GM10847 (cell line): ENCODE data around the gene CSH1.
A peak's percentile ranks its signal among the peaks of the same experiment; 100 is the strongest.
"Not testable (repeated sequence)": the region's sequence is repeated elsewhere in the genome, so short reads cannot be mapped to it uniquely, and the experiment has no call there.

ENCODE experiments used
- POLR2A ChIP-seq: IDR thresholded peaks from 2 replicates; pipeline ENCODE4 v1.6.1; 2011; ENCODE audit not compliant: insufficient read length; ENCODE audit errors: extremely low read depth

Gene CSH1

DNA sequence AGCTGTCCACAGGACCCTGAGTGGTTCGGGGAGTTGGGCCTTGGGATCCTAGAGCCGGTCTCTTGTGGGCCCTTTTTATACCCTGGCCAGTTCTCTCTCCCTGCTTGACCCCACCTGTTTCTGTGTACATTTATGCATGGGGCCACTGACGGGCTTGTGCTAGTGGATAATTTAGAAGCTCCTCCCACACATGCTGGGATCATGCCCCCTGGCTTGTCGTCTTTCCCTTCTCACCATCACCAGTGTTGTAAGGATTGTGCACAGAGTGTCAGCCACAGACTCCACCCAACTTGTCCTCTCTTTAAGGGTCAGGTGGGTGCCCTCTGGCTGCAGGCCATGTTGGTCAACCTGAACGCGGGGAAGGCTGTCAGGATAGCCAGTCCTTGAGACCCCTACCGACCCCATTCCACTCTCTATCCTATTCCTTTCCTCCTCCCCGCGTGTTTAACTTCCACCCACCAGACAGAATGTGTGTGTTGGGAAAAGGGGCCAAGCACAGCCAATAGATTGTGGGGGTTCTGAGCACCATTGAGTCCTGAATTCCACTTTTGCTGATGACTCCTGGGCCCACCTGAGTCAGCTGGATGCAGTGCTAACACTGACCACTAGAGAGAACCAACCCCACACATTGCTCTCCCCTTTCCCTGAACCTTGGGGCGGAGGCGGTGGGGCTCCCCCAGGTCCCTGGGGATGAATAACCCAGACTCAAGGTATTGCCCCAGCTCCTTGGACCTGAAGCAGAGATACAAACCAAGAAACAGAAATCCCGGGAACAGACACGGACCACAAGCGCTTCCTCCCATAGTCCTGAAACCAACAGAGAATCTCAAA lies at the start of gene CSH1:
TSS of gene CSH1 (minus strand) at position 51 of the 831 bp plus-strand sequence. CDS start 63 bp downstream, outside the sequence.
- TF ChIP-seq POLR2A: not testable (repeated sequence)

DNA sequence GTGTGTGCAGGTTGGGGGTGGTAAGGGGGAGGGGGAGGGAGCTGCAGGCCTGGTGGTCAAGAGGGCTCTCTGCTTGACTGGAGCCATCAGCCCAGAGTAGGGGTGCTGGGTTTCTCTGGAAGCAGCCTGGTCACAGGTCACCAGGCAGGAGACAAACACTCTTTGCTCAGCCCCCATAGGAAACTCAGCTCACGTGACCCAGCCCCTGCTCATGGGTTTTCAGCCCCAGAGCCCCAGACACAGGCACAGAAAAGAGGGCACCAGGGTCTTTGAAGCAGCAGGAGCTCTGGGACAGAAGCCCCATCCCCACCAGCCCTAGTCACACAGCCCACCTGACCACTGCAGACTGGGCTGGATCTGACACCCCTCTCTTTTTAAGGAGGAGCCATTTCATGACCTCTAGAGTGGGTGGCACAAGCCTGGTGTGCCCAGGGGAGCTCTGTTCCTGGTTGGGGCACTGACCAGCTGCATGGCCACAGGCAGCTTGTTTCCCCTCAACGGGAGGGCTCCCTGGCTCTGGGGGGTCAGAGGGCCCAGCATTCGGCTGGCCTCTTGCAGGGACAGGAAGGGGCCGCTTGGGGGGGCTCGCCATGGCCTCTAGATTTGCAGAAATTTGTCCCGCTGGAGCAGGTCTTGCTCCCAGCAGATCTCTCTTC lies 49.5 kb upstream of the CSH1 start:
- TF ChIP-seq POLR2A: peak; percentile 7

GRCh38 chr17:63944736-63945499 lies 48.5 kb upstream of the CSH1 start:
- no peak for TF ChIP-seq POLR2A

DNA sequence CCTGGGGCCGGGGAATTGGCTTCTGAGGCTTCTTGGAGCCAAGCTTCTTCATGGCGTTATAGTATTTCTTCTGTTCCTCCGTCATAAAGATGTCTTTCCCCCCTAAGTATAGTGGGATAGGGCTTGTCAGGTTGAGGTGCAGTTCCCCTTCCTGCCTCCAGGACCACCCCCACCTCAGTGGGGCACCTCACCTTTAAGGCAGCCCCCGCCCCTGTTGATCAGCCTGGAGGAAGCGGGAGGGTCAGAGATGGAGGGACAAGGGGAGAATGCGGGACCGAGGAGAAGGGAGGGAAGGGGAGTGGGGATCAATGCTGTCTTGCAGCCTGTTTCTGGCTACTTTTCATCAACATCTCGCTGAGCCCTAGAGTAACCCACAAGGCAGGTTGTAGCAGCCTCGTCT lies 47.4 kb upstream of the CSH1 start:
- no peak for TF ChIP-seq POLR2A

- TF ChIP-seq POLR2A: no peak
Observed at GRCh38 chr17:63942309-63942985, 46.1 kb upstream of the CSH1 start.

- TF ChIP-seq POLR2A: no peak
Observed at GRCh38 chr17:63941751-63942150, 45.4 kb upstream of the CSH1 start.

GRCh38 chr17:63941162-63941561 lies 44.8 kb upstream of the CSH1 start:
- no peak for TF ChIP-seq POLR2A

DNA sequence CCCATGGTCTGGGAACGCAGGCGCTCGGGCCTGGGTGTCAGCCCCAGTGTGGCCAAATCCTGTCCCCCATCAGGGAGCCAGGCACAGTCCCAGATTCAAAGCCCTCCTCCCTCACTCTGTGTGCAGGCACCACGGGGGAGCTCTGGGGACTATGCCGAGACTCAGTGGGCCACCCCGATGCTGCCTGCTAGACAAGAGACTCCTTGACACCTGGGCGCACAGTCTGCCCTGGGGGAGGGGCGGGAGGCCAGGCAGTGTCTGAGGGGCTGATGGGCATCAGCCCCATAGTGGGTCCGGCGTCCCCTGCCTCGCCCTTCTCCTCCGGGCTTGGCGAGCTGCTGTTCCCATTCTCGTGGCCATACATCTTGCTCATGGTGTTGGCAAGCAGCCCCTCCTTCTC lies 44.2 kb upstream of the CSH1 start:
- no peak for TF ChIP-seq POLR2A

GRCh38 chr17:63939884-63940283 lies 43.5 kb upstream of the CSH1 start:
- no peak for TF ChIP-seq POLR2A

GRCh38 chr17:63939401-63939800 lies 43.0 kb upstream of the CSH1 start:
- no peak for TF ChIP-seq POLR2A

DNA sequence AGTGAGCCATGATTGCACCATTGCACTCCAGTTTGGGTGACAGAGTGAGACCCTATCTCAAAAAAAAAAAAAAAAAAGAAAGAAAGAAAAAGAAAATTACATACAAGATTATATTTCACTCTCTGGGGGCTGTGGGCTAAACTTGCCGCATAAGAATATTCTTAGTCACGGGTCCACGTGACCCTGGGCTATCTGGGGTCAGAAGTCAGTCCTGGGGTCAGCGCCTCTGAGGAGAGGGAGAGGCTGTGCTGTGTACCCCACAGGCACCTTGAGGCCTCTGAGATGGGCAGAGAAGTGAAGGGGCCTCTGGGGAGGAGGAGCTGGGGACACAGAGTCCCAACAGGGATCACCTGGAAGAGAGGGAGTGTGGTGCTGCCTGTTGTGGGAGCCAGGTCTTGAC lies 41.5 kb upstream of the CSH1 start:
- no peak for TF ChIP-seq POLR2A

DNA sequence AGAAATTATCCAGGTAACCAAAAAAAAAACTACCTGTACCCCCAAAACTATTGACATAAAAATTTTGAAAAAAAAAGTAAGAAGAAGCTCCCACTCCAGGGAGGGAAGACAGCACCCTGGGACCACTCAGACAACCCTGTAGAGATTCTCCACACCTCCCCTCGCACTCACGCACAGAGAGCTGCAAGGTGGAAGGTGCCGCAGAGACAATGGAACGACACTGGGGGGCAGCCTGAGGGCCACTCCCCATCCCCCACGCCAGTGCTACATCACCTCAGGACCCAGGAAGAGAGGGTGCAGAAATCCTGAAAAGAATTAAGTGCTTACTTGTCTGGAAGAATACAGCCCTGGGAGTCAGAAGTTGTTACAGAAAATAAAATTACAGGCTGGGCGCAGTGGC lies 40.9 kb upstream of the CSH1 start:
- no peak for TF ChIP-seq POLR2A

GRCh38 chr17:63934183-63935112 lies 38.1 kb upstream of the CSH1 start:
- no peak for TF ChIP-seq POLR2A

- TF ChIP-seq POLR2A: no peak
Observed at GRCh38 chr17:63933598-63933997, 37.2 kb upstream of the CSH1 start.
